ENCODE data around the gene MYO7B.

- no peak for TF ChIP-seq EZH2 (IDR thresholded peaks at IDR 0.05; ENCODE audit: borderline replicate concordance, low read length)
- no peak for TF ChIP-seq CTCF (IDR thresholded peaks at IDR 0.05; ENCODE audit: low read length)
These were observed 34.2 kb downstream of the MYO7B start for GRCh38 chr2:127569666-127570065.

All from OCI-LY1 (cell line).